ENCODE results near the gene CAVIN2.

Gene CAVIN2

GRCh38 chr2:191839918-191840804, 6.7 kb downstream of the CAVIN2 start:
- DNase-seq (ENCODE audit: low read depth in 2 of 2): no peak

GRCh38 chr2:191838526-191838925, 8.4 kb downstream of the CAVIN2 start:
- DNase-seq (ENCODE audit: low read depth in 2 of 2): no peak

GRCh38 chr2:191836853-191837769, 9.8 kb downstream of the CAVIN2 start:
- no peak for DNase-seq (ENCODE audit: low read depth in 2 of 2)

- no peak for DNase-seq (ENCODE audit: low read depth in 2 of 2)
Observed at GRCh38 chr2:191836471-191836852, 10.4 kb downstream of the CAVIN2 start.

- DNase-seq (ENCODE audit: low read depth in 2 of 2): no peak
Observed at GRCh38 chr2:191835539-191836350, 11.1 kb downstream of the CAVIN2 start.

GRCh38 chr2:191835100-191835499, 11.8 kb downstream of the CAVIN2 start:
- no peak for DNase-seq (ENCODE audit: low read depth in 2 of 2)

GRCh38 chr2:191833356-191833755, 13.5 kb downstream of the CAVIN2 start:
- no peak for DNase-seq (ENCODE audit: low read depth in 2 of 2)

- no peak for DNase-seq (ENCODE audit: low read depth in 2 of 2)
Observed at GRCh38 chr2:191832668-191833067, 14.2 kb downstream of the CAVIN2 start.

GRCh38 chr2:191831410-191831994, 15.4 kb downstream of the CAVIN2 start:
- no peak for DNase-seq (ENCODE audit: low read depth in 2 of 2)

GRCh38 chr2:191824398-191824797, 22.5 kb downstream of the CAVIN2 start:
- DNase-seq (ENCODE audit: low read depth in 2 of 2): no peak

GRCh38 chr2:191821078-191821477, 25.8 kb downstream of the CAVIN2 start:
- DNase-seq (ENCODE audit: low read depth in 2 of 2): no peak

- no peak for DNase-seq (ENCODE audit: low read depth in 2 of 2)
Observed at GRCh38 chr2:191818725-191819350, 28.1 kb downstream of the CAVIN2 start.

GRCh38 chr2:191818133-191818532, 28.8 kb downstream of the CAVIN2 start:
- DNase-seq (ENCODE audit: low read depth in 2 of 2): no peak

GRCh38 chr2:191815010-191815409, 31.9 kb downstream of the CAVIN2 start:
- no peak for DNase-seq (ENCODE audit: low read depth in 2 of 2)

GRCh38 chr2:191813943-191814342, 32.9 kb downstream of the CAVIN2 start:
- no peak for DNase-seq (ENCODE audit: low read depth in 2 of 2)

- no peak for DNase-seq (ENCODE audit: low read depth in 2 of 2)
Observed at GRCh38 chr2:191811807-191812602, 34.9 kb downstream of the CAVIN2 start.

GRCh38 chr2:191806396-191806795, 40.5 kb downstream of the CAVIN2 start:
- no peak for DNase-seq (ENCODE audit: low read depth in 2 of 2)

GRCh38 chr2:191804766-191805165, 42.1 kb downstream of the CAVIN2 start:
- no peak for DNase-seq (ENCODE audit: low read depth in 2 of 2)

GRCh38 chr2:191803007-191803406, 43.9 kb downstream of the CAVIN2 start:
- no peak for DNase-seq (ENCODE audit: low read depth in 2 of 2)

GRCh38 chr2:191802180-191802579, 44.7 kb downstream of the CAVIN2 start:
- no peak for DNase-seq (ENCODE audit: low read depth in 2 of 2)

Data from activated CD8-positive, alpha-beta memory T cell treated with anti-CD3 and anti-CD28 coated beads for 4 hours (primary cell).